ENCODE data around the gene ZNF385A. TPM values are rescaled to one million over a fixed set of nuclear protein-coding genes. Genes with fewer than 3 reads are reported as not detected.

ZNF385A gene
- total and polyA plus RNA-seq, 2 of the 13 experiments (the other 11 are each of a cell fraction or from before 2014, with no cell fraction given) = 0.44 to 0.67 TPM

GRCh38 chr12:54427106-54427505 lies 42.6 kb upstream of the ZNF385A start:
- no peak overlapping the region for H2AFZ ChIP-seq (ENCODE audit: low read length)
- intact Hi-C loops (cut with micrococcal nuclease; ENCODE audit: unreplicated experiment) (no loop called here), in situ Hi-C loops (cut with HindIII; ENCODE audit: extremely low pct_ligation_motif_present, low pct_unique_long_range_greater_than_20kb) (no loop called here)
- peaks cover 0 to 22% of the 10 kb centered on the region in 2 experiments; a peak in 3 of 5 replicates for H3K27me3 ChIP-seq (ENCODE audit: control insufficient read depth in 1 of 2, insufficient read depth in 2 of 2, low read length in 2 of 2)
- POLR2A ChIA-PET = no interaction called here
- no TSS peak for BruUV-seq (replicated peaks)
- H3K4me1 ChIP-seq (ENCODE audit: insufficient read depth, low read length) = peaks cover 13% of the 10 kb centered on the region
- H4K20me1 ChIP-seq (ENCODE audit: insufficient read depth, low read length) = no peaks in the 10 kb centered on the region
- H3K9ac ChIP-seq (ENCODE audit: insufficient read depth, low read depth, low read length) = no peak overlapping the region
- H3K27ac ChIP-seq (ENCODE audit: extremely low read length, insufficient read depth, low read length) = no peak overlapping the region
- FAIRE-seq = no peak
- CTCF ChIA-PET (ENCODE audit: low intra/inter-chr PET ratio, low total read pairs) = no interaction called here
- H3K9me3 ChIP-seq (ENCODE audit: low read length) = no peaks in the 10 kb centered on the region
- WGBS (ENCODE audit: low lambda C conversion rate) = 44% methylated on average over 1 of the region's 4 CpGs
- DNase-seq (ENCODE audit: low spot score) = no peak
- H3K79me2 ChIP-seq (ENCODE audit: insufficient read depth, low read length) = no peaks in the 10 kb centered on the region
- no peak for ATAC-seq
- no peak overlapping the region for H3K4me3 ChIP-seq (replicated peaks in 1 of 3; ENCODE audit: insufficient read depth in 1 of 3, low read depth in 2 of 3, low read length in 3 of 3)
- no peaks in the 10 kb centered on the region for H3K36me3 ChIP-seq (replicated peaks in 1 of 2; ENCODE audit: control insufficient read depth in 1 of 2, insufficient read depth in 2 of 2, low read length in 2 of 2)
- TF ChIP-seq ZNF674 (CRISPR knock-in tag; IDR thresholded peaks at IDR 0.05; ENCODE audit: low read depth) (no peak), ZHX2 (IDR thresholded peaks at IDR 0.05; ENCODE audit: low read depth) (no peak), ZHX2 (CRISPR knock-in tag; IDR thresholded peaks at IDR 0.05; ENCODE audit: borderline replicate concordance) (no peak), DBP (CRISPR knock-in tag; IDR thresholded peaks at IDR 0.05; ENCODE audit: not compliant biosample characterization) (no peak), ZSCAN21 (CRISPR knock-in tag; IDR thresholded peaks at IDR 0.05; ENCODE audit: borderline replicate concordance) (no peak), PRMT3 (CRISPR knock-in tag; IDR thresholded peaks at IDR 0.05; ENCODE audit: borderline replicate concordance, low read depth) (no peak), TFDP1 (CRISPR knock-in tag; IDR thresholded peaks at IDR 0.05; ENCODE audit: borderline replicate concordance) (no peak), EED (CRISPR knock-in tag; IDR thresholded peaks at IDR 0.05) (no peak), ZXDC (CRISPR knock-in tag; IDR thresholded peaks at IDR 0.05) (no peak)
- H3K4me2 ChIP-seq (ENCODE audit: low read depth, low read length) = no peak overlapping the region

Measured in HepG2 (cell line).